DND-41 (cell line): ENCODE results near the gene USP32.
"Not testable (repeated sequence)": the region's sequence is repeated elsewhere in the genome, so short reads cannot be mapped to it uniquely, and the experiment has no call there.

Experiments used
- ATAC-seq: fragments of 200-7000 bp; cut with Tn5 transposase; 3 replicates; pipeline ENCODE4 v1.9.1; 2021; ENCODE audit warnings: low read depth; ENCODE audit not compliant: insufficient read depth
- DNase-seq: peaks from one replicate; pipeline ENCODE4 v3.0.0-alpha.2; 2020
- H2AFZ ChIP-seq: 2 replicates; pipeline ENCODE4 v1.6.0; 2012; ENCODE audit warnings: low read depth, low read length
- H3K27ac ChIP-seq: 2 replicates; pipeline ENCODE4 v1.5.1; 2012; ENCODE audit warnings: low read length, inconsistent platforms
- H3K27me3 ChIP-seq: fragments of 200-600 bp; sonication (generic); 2 replicates; pipeline ENCODE4 v1.6.0; 2012; ENCODE audit warnings: low read length, mild to moderate bottlenecking, inconsistent platforms; ENCODE audit not compliant: insufficient read depth, poor library complexity
- H3K36me3 ChIP-seq: 2 replicates; pipeline ENCODE4 v1.5.1; 2012; ENCODE audit warnings: low read length, inconsistent platforms; ENCODE audit not compliant: insufficient read depth
- H3K4me1 ChIP-seq: 2 replicates; pipeline ENCODE4 v1.5.1; 2012; ENCODE audit warnings: mild to moderate bottlenecking, low read length; ENCODE audit not compliant: insufficient read depth
- H3K4me2 ChIP-seq: 2 replicates; pipeline ENCODE4 v1.6.0; 2012; ENCODE audit warnings: mild to moderate bottlenecking, moderate library complexity, low read length, inconsistent platforms; ENCODE audit not compliant: insufficient read depth
- H3K4me3 ChIP-seq, 2 experiments: fragments of 200-600 bp in 1 of 2; shearing (Covaris generic) in 1 of 2; 2 replicates each; pipeline ENCODE4 v1.5.1; 2012 to 2016; ENCODE audit warnings: inconsistent platforms in 2 of 2, low read length in 2 of 2, mild to moderate bottlenecking in 2 of 2, low read depth in 1 of 2, moderate library complexity in 1 of 2
- H3K79me2 ChIP-seq: 2 replicates; pipeline ENCODE4 v1.6.0; 2012; ENCODE audit warnings: low read length, inconsistent platforms; ENCODE audit not compliant: insufficient read depth
- H3K9ac ChIP-seq: 2 replicates; pipeline ENCODE4 v1.6.0; 2012; ENCODE audit warnings: low read depth, mild to moderate bottlenecking, inconsistent platforms, low read length, moderate library complexity
- H3K9me3 ChIP-seq: 2 replicates; pipeline ENCODE4 v1.5.1; 2012; ENCODE audit warnings: low read length, moderate library complexity, mild to moderate bottlenecking, inconsistent platforms; ENCODE audit not compliant: insufficient read depth, severe bottlenecking
- H4K20me1 ChIP-seq: 2 replicates; pipeline ENCODE4 v1.6.0; 2012; ENCODE audit warnings: low read length; ENCODE audit not compliant: insufficient read depth
- EZH2 ChIP-seq: IDR thresholded peaks from 3 replicates; pipeline ENCODE4 v1.6.1; 2012; ENCODE audit warnings: borderline replicate concordance, low read depth, mild to moderate bottlenecking, moderate library complexity, low read length, inconsistent platforms; ENCODE audit not compliant: severe bottlenecking
- TF ChIP-seq, protein P1 (sequence below): IDR thresholded peaks from 2 replicates; pipeline ENCODE4 v1.5.1; 2012; ENCODE audit warnings: borderline replicate concordance, low read length, moderate library complexity, mild to moderate bottlenecking; ENCODE audit not compliant: poor library complexity, severe bottlenecking; ENCODE audit errors: extremely low read depth

USP32 gene

DNA sequence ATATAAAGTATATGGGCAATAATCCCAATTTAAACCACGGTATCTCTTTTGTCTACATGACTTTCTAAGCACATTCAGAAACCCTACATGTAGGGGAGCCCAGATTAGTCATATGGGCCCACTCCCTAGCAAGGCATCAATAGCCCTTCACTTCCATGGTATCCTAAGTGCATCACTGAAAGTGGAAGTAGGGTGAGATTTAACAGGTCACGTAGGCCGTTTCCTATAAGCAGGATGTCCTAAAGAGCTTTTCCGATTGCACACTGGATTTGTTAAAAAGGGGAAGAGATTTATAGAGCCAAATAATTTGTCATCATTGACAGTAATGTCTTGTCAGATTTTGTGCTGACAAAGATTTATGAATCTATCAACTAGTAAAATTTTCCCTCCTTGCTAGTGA lies 203.2 kb downstream of the USP32 start:
- DNase-seq (no peak), ATAC-seq (no peak)
- no peak overlapping the region for H3K4me3 ChIP-seq
- no peaks in the 10 kb centered on the region for H3K9me3 ChIP-seq
- H2AFZ ChIP-seq: no peak overlapping the region
- TF ChIP-seq, protein P1, sequence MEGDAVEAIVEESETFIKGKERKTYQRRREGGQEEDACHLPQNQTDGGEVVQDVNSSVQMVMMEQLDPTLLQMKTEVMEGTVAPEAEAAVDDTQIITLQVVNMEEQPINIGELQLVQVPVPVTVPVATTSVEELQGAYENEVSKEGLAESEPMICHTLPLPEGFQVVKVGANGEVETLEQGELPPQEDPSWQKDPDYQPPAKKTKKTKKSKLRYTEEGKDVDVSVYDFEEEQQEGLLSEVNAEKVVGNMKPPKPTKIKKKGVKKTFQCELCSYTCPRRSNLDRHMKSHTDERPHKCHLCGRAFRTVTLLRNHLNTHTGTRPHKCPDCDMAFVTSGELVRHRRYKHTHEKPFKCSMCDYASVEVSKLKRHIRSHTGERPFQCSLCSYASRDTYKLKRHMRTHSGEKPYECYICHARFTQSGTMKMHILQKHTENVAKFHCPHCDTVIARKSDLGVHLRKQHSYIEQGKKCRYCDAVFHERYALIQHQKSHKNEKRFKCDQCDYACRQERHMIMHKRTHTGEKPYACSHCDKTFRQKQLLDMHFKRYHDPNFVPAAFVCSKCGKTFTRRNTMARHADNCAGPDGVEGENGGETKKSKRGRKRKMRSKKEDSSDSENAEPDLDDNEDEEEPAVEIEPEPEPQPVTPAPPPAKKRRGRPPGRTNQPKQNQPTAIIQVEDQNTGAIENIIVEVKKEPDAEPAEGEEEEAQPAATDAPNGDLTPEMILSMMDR: no peak
- TF ChIP-seq EZH2: no peak
- no peak overlapping the region for H3K9ac ChIP-seq
- no peak overlapping the region for H3K27ac ChIP-seq
- no peaks in the 10 kb centered on the region for H3K27me3 ChIP-seq
- H3K79me2 ChIP-seq: no peaks in the 10 kb centered on the region
- no peak overlapping the region for H3K4me2 ChIP-seq
- H3K4me1 ChIP-seq: no peaks in the 10 kb centered on the region
- no peaks in the 10 kb centered on the region for H4K20me1 ChIP-seq
- H3K36me3 ChIP-seq: peaks cover 76% of the 10 kb centered on the region

DNA sequence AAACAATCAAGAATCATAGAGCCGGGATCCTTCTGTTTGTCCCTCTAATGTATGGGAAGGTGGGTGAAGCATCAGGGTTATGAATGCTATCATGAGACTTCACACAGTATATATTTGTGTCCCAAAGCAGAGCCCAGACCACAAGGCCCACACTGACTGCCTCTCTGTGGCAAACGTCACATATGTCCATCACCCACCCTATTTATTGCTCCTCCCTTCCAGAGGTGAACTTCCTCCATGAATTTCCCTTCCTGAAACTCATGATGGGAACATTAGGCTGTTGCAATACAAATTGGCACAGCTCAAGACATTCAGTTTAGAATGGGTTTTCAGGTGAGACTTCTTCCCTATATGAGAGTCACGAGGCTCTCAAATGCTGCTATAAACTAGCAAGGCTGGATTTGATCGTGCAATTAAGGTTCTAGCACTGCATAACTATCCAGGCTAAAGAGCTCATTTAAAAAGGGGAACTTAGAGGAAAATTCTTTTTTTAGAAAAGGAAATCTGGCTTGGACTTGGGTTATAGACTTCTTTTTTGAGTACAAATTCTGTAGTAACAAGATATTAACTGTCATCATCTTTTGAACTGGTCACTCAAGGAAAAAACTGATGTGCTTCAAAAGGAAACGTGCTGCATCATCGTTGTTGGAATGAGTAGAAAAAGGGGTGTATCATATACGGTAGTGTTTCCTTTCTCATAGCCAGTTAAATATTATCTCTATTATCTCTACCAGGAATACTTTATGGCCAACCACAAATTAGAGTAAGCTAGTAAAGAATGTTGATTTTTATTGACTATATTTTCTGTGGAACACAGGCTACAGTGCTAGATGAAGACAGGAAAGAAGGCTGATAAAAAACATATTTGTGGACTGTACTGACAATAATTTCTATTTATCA lies 204.8 kb downstream of the USP32 start:
- H3K9ac ChIP-seq, ATAC-seq, H3K4me3 ChIP-seq, H3K27ac ChIP-seq, H4K20me1 ChIP-seq, H3K4me1 ChIP-seq, H3K9me3 ChIP-seq, H3K79me2 ChIP-seq, H2AFZ ChIP-seq, DNase-seq, H3K27me3 ChIP-seq, H3K4me2 ChIP-seq: not testable (repeated sequence)
- H3K36me3 ChIP-seq: peaks cover 73% of the 10 kb centered on the region

DNA sequence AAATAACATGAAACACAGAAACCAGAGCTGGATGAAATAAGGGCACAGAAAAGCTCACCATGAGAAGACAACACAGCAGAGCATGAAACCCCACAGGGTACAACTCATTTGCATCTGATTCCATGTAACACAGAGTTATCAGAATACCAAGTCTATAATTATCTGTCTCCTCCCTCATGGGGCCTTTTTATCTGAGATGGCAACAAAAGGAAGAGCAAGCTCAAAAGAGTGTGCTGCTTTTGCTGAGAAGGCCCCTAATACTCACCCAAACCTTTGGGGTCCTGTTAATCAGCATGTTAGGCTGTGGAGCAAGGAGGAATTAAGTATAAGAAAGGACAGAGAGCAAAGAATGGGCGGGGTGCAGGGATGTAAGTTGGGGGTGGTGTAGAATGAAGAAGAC lies 205.6 kb downstream of the USP32 start:
- not testable (repeated sequence) for H3K4me3 ChIP-seq, DNase-seq, H3K4me1 ChIP-seq, H2AFZ ChIP-seq, ATAC-seq, H3K27me3 ChIP-seq, H3K79me2 ChIP-seq, H3K27ac ChIP-seq, H3K9me3 ChIP-seq, H4K20me1 ChIP-seq, H3K4me2 ChIP-seq, H3K9ac ChIP-seq
- H3K36me3 ChIP-seq: peaks cover 71% of the 10 kb centered on the region

DNA sequence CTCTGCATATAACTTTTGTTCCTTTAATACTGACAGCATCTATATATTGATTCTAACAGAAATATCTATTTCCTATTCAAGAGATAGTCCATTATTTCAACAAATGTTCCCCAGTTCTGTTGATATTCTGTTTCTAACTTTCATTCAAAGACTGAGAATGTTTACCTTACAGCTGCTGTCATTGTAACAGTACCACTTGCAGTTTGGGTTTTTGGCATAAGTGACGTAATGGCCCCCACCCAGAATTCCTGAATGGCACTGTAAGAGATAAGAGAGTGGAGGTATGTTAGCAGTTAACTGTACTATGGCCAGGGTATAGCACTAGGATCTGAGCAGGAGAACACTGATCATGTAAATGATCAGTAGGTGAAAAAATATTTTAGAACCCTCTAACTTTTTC lies 211.6 kb downstream of the USP32 start:
- not testable (repeated sequence) for H3K9me3 ChIP-seq, DNase-seq, H4K20me1 ChIP-seq, H3K9ac ChIP-seq, ATAC-seq, H3K4me2 ChIP-seq, H2AFZ ChIP-seq, H3K79me2 ChIP-seq, H3K27ac ChIP-seq, H3K27me3 ChIP-seq, H3K4me1 ChIP-seq, H3K4me3 ChIP-seq
- H3K36me3 ChIP-seq: peaks cover 59% of the 10 kb centered on the region

DNA sequence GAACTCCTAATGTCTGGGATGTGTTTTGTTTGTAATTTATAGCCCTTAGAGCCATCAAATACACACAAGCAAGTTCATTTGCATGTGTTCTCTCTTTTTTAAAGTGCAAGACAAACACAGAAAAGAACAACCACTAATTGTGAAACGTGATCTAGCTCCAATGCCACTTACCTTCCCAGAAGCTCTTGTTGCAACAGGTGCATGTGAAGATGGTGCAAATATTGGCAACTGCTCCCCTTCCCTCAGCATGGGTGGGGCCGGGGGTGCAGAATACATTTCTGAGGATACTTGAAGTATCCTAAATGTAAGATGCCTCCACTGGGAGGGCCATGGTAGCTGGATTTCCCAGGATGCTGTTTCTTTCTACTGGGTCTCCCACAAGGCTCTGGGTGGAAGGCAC lies 213.8 kb downstream of the USP32 start:
- H3K4me3 ChIP-seq, H3K9me3 ChIP-seq, H3K79me2 ChIP-seq, H3K4me1 ChIP-seq, H3K27ac ChIP-seq, H2AFZ ChIP-seq, H3K4me2 ChIP-seq, H4K20me1 ChIP-seq, ATAC-seq, H3K9ac ChIP-seq, DNase-seq, H3K27me3 ChIP-seq: not testable (repeated sequence)
- peaks cover 42% of the 10 kb centered on the region for H3K36me3 ChIP-seq

DNA sequence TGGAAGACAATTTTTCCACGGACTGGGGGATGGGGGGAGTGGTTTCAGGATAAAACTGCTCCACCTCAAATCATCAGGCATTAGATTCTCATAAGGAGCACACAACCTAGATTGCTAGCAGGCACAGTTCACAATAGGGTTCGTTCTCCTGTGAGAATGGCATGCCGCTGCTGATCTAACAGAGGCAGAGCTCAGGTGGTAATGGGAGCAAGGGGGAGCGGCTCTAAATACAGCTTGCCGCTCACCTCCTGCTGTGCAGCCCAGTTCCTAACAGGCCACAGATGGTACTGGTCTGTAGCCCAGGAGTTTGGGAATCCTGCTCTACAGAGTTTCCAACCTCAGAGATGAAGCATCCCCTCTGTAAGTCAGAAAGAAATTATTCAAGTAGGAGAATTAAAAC lies 215.2 kb downstream of the USP32 start:
- not testable (repeated sequence) for H2AFZ ChIP-seq, ATAC-seq, H3K4me3 ChIP-seq, H3K9me3 ChIP-seq, H3K27me3 ChIP-seq, H3K4me1 ChIP-seq, DNase-seq, H4K20me1 ChIP-seq, H3K9ac ChIP-seq, H3K79me2 ChIP-seq, H3K4me2 ChIP-seq, H3K27ac ChIP-seq
- peaks cover 33% of the 10 kb centered on the region for H3K36me3 ChIP-seq
